CD4-positive, alpha-beta T cell treated with Interferon gamma for 1 hour (primary cell): ENCODE results near the gene CTDSPL.

Experiments used
- DNase-seq: peaks from one replicate; pipeline ENCODE4 v3.0.0-alpha.2; 2020

The CTDSPL gene

GRCh38 chr3:38005076-38006020 is 143.7 kb downstream of the CTDSPL start:
- DNase-seq: no peak

- no peak for DNase-seq
These were observed 144.4 kb downstream of the CTDSPL start for GRCh38 chr3:38006031-38006430.

- DNase-seq: no peak
These were observed 144.8 kb downstream of the CTDSPL start for GRCh38 chr3:38006445-38006995.

GRCh38 chr3:38007754-38008090 is 146.0 kb downstream of the CTDSPL start:
- no peak for DNase-seq

- DNase-seq: no peak
These were observed 146.6 kb downstream of the CTDSPL start for GRCh38 chr3:38008191-38008701.

- no peak for DNase-seq
These were observed 147.4 kb downstream of the CTDSPL start for GRCh38 chr3:38008971-38009580.

- DNase-seq: no peak
These were observed 148.3 kb downstream of the CTDSPL start for GRCh38 chr3:38009807-38010591.

- DNase-seq: no peak
These were observed 149.4 kb downstream of the CTDSPL start for GRCh38 chr3:38011111-38011510.

- no peak for DNase-seq
These were observed 153.8 kb downstream of the CTDSPL start for GRCh38 chr3:38015485-38015884.

GRCh38 chr3:38015984-38016383 is 154.3 kb downstream of the CTDSPL start:
- no peak for DNase-seq

- DNase-seq: no peak
These were observed 154.7 kb downstream of the CTDSPL start for GRCh38 chr3:38016410-38016809.

GRCh38 chr3:38016847-38017444 is 155.3 kb downstream of the CTDSPL start:
- no peak for DNase-seq

- DNase-seq: no peak
These were observed 156.0 kb downstream of the CTDSPL start for GRCh38 chr3:38017445-38018295.

GRCh38 chr3:38018296-38019266 is 156.9 kb downstream of the CTDSPL start:
- DNase-seq: no peak

- no peak for DNase-seq
These were observed 158.1 kb downstream of the CTDSPL start for GRCh38 chr3:38019658-38020341.

GRCh38 chr3:38020342-38020726 is 158.7 kb downstream of the CTDSPL start:
- DNase-seq: no peak

GRCh38 chr3:38021196-38021595 is 159.5 kb downstream of the CTDSPL start:
- DNase-seq: no peak

- no peak for DNase-seq
These were observed 160.6 kb downstream of the CTDSPL start for GRCh38 chr3:38022301-38022700.

- DNase-seq: no peak
These were observed 161.4 kb downstream of the CTDSPL start for GRCh38 chr3:38022896-38023709.
